ENCODE measurements around the gene ARMC9.

The ARMC9 gene

DNA sequence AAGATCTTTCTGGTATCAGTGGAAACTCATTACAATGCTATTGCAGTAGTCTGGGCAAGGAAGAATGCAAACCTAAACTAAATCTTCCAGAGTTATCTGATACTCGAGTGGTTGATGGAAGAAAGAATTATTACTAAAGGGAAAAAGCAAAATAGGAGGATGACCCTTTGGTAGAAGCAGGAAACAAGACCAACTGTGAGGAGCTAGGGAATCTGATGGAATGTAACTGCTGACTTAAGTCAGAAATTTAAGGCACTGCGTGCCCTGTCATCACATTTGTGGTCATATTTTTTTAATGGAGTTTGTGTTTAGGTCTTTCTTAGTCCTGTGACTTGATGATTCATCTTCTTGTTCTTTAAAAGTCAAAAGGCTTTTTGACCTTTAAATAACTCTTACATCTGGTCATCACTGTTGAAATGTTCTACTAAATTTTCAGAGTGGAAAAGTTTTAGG lies 36.5 kb upstream of the ARMC9 start:
- DNase-seq (ENCODE audit: low spot score): no peak
- POLR2A ChIA-PET (ENCODE audit: low non-redundant PET): no interaction called here
- no peak for TF ChIP-seq CTCF (conservative IDR thresholded peaks at IDR 0.05; ENCODE audit: low read depth)
- no peak overlapping the region for H3K27ac ChIP-seq
- CTCF ChIA-PET: no interaction called here

DNA sequence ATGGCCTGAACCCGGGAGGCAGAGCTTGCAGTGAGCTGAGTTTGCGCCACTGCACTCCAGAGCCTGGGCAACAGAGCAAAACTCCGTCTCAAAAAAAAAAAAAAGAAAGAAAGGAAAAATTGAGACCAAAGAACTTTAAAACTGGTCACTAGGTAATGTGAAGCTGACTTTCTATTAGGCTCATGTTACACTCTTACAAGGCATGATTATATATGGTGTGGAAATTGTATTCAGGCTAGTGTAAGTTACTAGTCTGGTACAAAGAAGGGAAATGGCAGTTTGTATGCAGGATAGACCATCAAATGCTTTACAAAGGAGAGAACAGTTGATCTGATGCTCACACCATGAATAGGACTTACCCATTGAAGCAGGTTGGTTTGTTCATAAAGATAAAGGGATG lies 35.4 kb upstream of the ARMC9 start:
- no peak for DNase-seq (ENCODE audit: low spot score)
- TF ChIP-seq CTCF (conservative IDR thresholded peaks at IDR 0.05; ENCODE audit: low read depth): no peak
- CTCF ChIA-PET: interaction anchor here (0.6 kb wide), 1 partner anchor 181 kb away, joined by 6 read pairs; no protein-coding TSS in a partner anchor
- POLR2A ChIA-PET (ENCODE audit: low non-redundant PET): no interaction called here
- no peak overlapping the region for H3K27ac ChIP-seq

DNA sequence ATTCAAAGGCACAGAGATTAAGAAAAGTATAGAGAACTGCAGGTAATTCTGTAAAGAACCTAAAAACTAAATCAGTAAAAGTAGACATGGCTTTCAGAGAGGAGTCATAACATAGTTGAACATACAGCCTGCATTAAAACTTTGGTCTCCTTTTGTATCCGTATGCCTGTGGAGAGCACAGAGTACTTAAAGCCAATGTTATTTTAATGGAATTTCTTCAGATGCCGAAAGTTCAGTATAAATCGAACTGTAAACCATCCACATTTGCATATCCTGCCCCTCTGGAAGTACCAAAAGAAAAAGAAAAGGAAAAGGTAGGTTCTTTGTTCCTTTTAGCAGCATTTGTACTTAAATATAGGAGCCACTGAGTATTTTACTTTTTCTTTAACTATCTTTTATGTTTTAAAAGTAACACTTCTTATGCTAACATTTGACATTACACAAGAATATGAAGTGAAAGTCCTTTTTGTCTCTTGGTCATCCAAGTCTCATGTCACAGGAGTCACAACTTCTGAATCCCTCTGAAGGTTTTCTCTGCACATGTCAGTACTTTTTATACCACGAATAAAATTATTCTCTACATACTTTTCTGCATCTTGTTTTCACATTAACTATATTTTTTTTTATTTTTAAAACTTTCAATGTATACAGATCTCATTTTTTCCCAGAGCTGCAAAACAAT lies 34.9 kb upstream of the ARMC9 start:
- TF ChIP-seq CTCF (conservative IDR thresholded peaks at IDR 0.05; ENCODE audit: low read depth): no peak
- no peak for DNase-seq (ENCODE audit: low spot score)
- ChIA-PET POLR2A (ENCODE audit: low non-redundant PET) (no interaction called here), CTCF (interaction anchor here (0.6 to 1.1 kb wide), 2 partner anchors 63 to 181 kb away, joined by 3 to 6 read pairs; no protein-coding TSS in a partner anchor)
- no peak overlapping the region for H3K27ac ChIP-seq

DNA sequence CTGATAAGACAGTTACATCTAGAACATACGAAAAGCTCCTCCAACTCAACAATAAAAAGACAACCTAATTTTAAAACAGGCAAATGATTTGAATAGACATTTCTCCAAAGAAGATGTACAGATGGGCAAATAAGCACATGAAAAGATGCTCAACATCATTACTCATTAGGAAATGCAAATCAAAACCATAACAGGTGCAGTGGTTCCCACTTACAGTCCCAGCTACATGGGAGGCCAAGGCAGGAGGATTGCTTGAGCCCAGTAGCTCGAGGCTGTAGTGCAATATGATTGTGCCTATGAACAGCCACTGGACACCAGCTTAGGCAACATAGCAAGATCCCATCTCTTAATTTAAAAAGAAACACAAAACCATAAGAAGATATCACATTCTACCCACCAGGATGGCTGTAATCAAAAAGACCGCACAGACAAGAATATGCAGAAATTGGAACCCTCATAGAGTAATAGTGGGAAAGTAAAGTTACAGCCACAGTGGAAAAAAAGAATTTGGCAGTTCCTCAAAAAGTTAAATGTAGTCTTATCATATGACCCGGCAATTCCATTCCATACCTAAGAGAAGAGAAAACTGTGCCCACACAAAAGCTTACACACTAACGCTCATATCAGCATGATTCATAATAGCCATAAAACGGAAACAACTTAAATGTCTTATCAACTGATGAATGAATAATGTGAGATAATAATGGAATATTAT lies 30.5 kb upstream of the ARMC9 start:
- CTCF ChIA-PET: interaction anchor here (0.7 kb wide), 1 partner anchor 8 kb away, joined by 3 read pairs; no protein-coding TSS in a partner anchor
- no peak overlapping the region for H3K27ac ChIP-seq
- POLR2A ChIA-PET (ENCODE audit: low non-redundant PET): no interaction called here
- no peak for TF ChIP-seq CTCF (conservative IDR thresholded peaks at IDR 0.05; ENCODE audit: low read depth)
- no peak for DNase-seq (ENCODE audit: low spot score)

- no peak for TF ChIP-seq CTCF (conservative IDR thresholded peaks at IDR 0.05; ENCODE audit: low read depth)
- no peak overlapping the region for H3K27ac ChIP-seq
- no peak for DNase-seq (ENCODE audit: low spot score)
- ChIA-PET POLR2A (ENCODE audit: low non-redundant PET) (no interaction called here), CTCF (interaction anchor here (0.7 kb wide), 1 partner anchor 21 kb away, joined by 3 read pairs; no protein-coding TSS in a partner anchor)
Measured at GRCh38 chr2:231168460-231169139, 29.8 kb upstream of the ARMC9 start.

DNA sequence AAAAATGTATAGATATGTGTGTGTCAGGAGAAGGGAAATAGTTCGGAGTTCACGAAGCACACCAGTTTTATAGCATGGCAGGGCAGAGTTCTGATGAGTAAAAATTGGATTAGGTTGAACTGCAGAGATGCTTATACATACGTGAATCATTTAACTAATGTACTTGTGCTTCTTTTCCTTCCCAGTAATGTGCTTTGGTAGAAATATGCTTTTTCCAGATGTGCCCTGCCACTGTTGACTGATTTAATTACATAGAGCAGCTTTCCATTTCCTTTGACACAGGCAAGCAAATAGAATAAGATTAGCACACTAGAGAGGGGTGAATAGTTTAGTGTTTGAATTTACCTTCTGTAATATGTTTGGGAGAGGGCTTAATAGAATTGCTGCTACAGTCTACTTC lies 28.9 kb upstream of the ARMC9 start:
- CTCF ChIA-PET: no interaction called here
- TF ChIP-seq CTCF (conservative IDR thresholded peaks at IDR 0.05; ENCODE audit: low read depth): no peak
- H3K27ac ChIP-seq: no peak overlapping the region
- POLR2A ChIA-PET (ENCODE audit: low non-redundant PET): no interaction called here
- DNase-seq (ENCODE audit: low spot score): no peak

Data from RWPE1 (cell line).